GM12872 (cell line): Measurements from ENCODE around the gene EDA.

Experiments
- CTCF ChIP-seq: IDR thresholded peaks from 3 replicates; pipeline ENCODE4 v1.5.1; 2011; ENCODE audit warnings: low read depth, mild to moderate bottlenecking, low read length, moderate library complexity; ENCODE audit not compliant: insufficient read depth

Gene EDA

GRCh38 chrX:69630147-69630546, 14.2 kb downstream of the EDA start:
- TF ChIP-seq CTCF, result no peak

GRCh38 chrX:69664693-69665092, 48.8 kb downstream of the EDA start:
- TF ChIP-seq CTCF, result no peak

- no peak for TF ChIP-seq CTCF
Measured at GRCh38 chrX:69670001-69670555, 54.2 kb downstream of the EDA start.

GRCh38 chrX:69674891-69675290, 59.0 kb downstream of the EDA start:
- TF ChIP-seq CTCF, result no peak

- TF ChIP-seq CTCF, result no peak
Measured at GRCh38 chrX:69705818-69706217, 89.9 kb downstream of the EDA start.

- TF ChIP-seq CTCF, result no peak
Measured at GRCh38 chrX:69718102-69718501, 102.2 kb downstream of the EDA start.

- no peak for TF ChIP-seq CTCF
Measured at GRCh38 chrX:69724307-69724706, 108.4 kb downstream of the EDA start.
